Trophoblast cell (in vitro differentiated cells and primary cell): ENCODE data around the gene LPCAT2.
"Not testable (repeated sequence)": the region's sequence is repeated elsewhere in the genome, so short reads cannot be mapped to it uniquely, and the experiment has no call there.

Experiments
- DNase-seq, 2 donors: peaks; one replicate each; pipeline ENCODE4 v3.0.0-alpha.2; 2016
- H2AFZ ChIP-seq: 2 replicates; pipeline ENCODE4 v1.6.1; 2013; ENCODE audit warnings: low read length, moderate library complexity, mild to moderate bottlenecking; ENCODE audit not compliant: insufficient read depth, poor library complexity
- H2AK5ac ChIP-seq: 2 replicates; pipeline ENCODE4 v1.6.1; 2013; ENCODE audit warnings: mild to moderate bottlenecking, low read length
- H2BK120ac ChIP-seq: 2 replicates; pipeline ENCODE4 v1.6.1; 2013; ENCODE audit warnings: low read length, mild to moderate bottlenecking, moderate library complexity; ENCODE audit not compliant: insufficient read depth, poor library complexity
- H2BK12ac ChIP-seq: 2 replicates; pipeline ENCODE4 v1.6.1; 2013; ENCODE audit warnings: mild to moderate bottlenecking, low read length, moderate library complexity
- H2BK5ac ChIP-seq: 2 replicates; pipeline ENCODE4 v1.6.1; 2013; ENCODE audit warnings: low read length, low read depth, moderate library complexity, mild to moderate bottlenecking; ENCODE audit not compliant: poor library complexity
- H3K14ac ChIP-seq: 2 replicates; pipeline ENCODE4 v1.6.1; 2013; ENCODE audit warnings: mild to moderate bottlenecking, low read length
- H3K18ac ChIP-seq: 2 replicates; pipeline ENCODE4 v1.6.1; 2013; ENCODE audit warnings: mild to moderate bottlenecking, low read length
- H3K23ac ChIP-seq: 2 replicates; pipeline ENCODE4 v1.6.1; 2013; ENCODE audit warnings: low read length
- H3K27ac ChIP-seq: 2 replicates; pipeline ENCODE4 v1.5.1; 2013; ENCODE audit warnings: low read depth, mild to moderate bottlenecking, inconsistent platforms, low read length, moderate library complexity
- H3K27me3 ChIP-seq: 2 replicates; pipeline ENCODE4 v1.6.1; 2013; ENCODE audit warnings: inconsistent platforms, mild to moderate bottlenecking, low read length, moderate library complexity; ENCODE audit not compliant: insufficient read depth
- H3K36me3 ChIP-seq, 2 experiments: 1 replicate in 1 of 2; 2 replicates in 1 of 2; pipeline ENCODE4 v1.6.1; 2013; ENCODE audit warnings: low read length in 2 of 2, mild to moderate bottlenecking in 2 of 2, moderate library complexity in 1 of 2; ENCODE audit not compliant: insufficient read depth in 2 of 2, control insufficient read depth in 1 of 2
- H3K4ac ChIP-seq: 2 replicates; pipeline ENCODE4 v1.6.1; 2013; ENCODE audit warnings: low read depth, mild to moderate bottlenecking, low read length, moderate library complexity
- H3K4me1 ChIP-seq, 2 experiments: 1 replicate in 1 of 2; 2 replicates in 1 of 2; pipeline ENCODE4 v1.6.1; 2013; ENCODE audit warnings: low read length in 2 of 2, mild to moderate bottlenecking in 2 of 2, moderate library complexity in 1 of 2; ENCODE audit not compliant: insufficient read depth in 2 of 2, control insufficient read depth in 1 of 2
- H3K4me2 ChIP-seq: 2 replicates; pipeline ENCODE4 v1.6.1; 2013; ENCODE audit warnings: inconsistent platforms, mild to moderate bottlenecking, low read length, moderate library complexity
- H3K4me3 ChIP-seq: 2 replicates; pipeline ENCODE4 v1.5.1; 2013; ENCODE audit warnings: mild to moderate bottlenecking, low read depth, low read length, inconsistent platforms
- H3K79me1 ChIP-seq: one replicate; pipeline ENCODE4 v1.6.1; 2013; ENCODE audit warnings: low read length
- H3K79me2 ChIP-seq: 2 replicates; pipeline ENCODE4 v1.6.1; 2013; ENCODE audit warnings: low read length, mild to moderate bottlenecking; ENCODE audit not compliant: control insufficient read depth, insufficient read depth, poor library complexity
- H3K9ac ChIP-seq: 2 replicates; pipeline ENCODE4 v1.6.1; 2013; ENCODE audit warnings: mild to moderate bottlenecking, low read length
- H3K9me3 ChIP-seq: 2 replicates; pipeline ENCODE4 v1.6.1; 2013; ENCODE audit warnings: low read depth, mild to moderate bottlenecking, control low read depth, inconsistent platforms, low read length; ENCODE audit not compliant: insufficient read depth
- H4K12ac ChIP-seq: 2 replicates; pipeline ENCODE4 v1.6.1; 2013; ENCODE audit warnings: low read depth, mild to moderate bottlenecking, low read length, moderate library complexity
- H4K8ac ChIP-seq: 2 replicates; pipeline ENCODE4 v1.6.1; 2013; ENCODE audit warnings: low read depth, mild to moderate bottlenecking, low read length, moderate library complexity
- H4K91ac ChIP-seq: one replicate; pipeline ENCODE4 v1.6.1; 2013; ENCODE audit warnings: low read depth, mild to moderate bottlenecking, low read length, moderate library complexity
- WGBS: extraction: QIAGEN DNeasy Blood & Tissue Kit; methylation state at CpG from one replicate; pipeline ENCODE4 v1.1.7; 2013; ENCODE audit warnings: missing lambda C conversion rate; ENCODE audit not compliant: insufficient read length, insufficient coverage; ENCODE audit errors: extremely low coverage; 5-methylcytosine and 5-hydroxymethylcytosine counted together

Gene LPCAT2

GRCh38 chr16:55615071-55615470 lies 106.2 kb downstream of the LPCAT2 start:
- no peak overlapping the region for H2BK120ac ChIP-seq
- WGBS = no CpG with 5 or more reads among the region's 3 CpGs
- H3K4ac ChIP-seq = no peak overlapping the region
- no peak overlapping the region for H2BK5ac ChIP-seq
- no peak overlapping the region for H3K27ac ChIP-seq
- H3K36me3 ChIP-seq = no peaks in the 10 kb centered on the region
- H3K18ac ChIP-seq = no peak overlapping the region
- H2AK5ac ChIP-seq = no peak overlapping the region
- no peak overlapping the region for H3K4me3 ChIP-seq
- H3K4me1 ChIP-seq = no peaks in the 10 kb centered on the region
- H4K8ac ChIP-seq = no peak overlapping the region
- H4K91ac ChIP-seq = no peak overlapping the region
- no peak overlapping the region for H2BK12ac ChIP-seq
- DNase-seq = no peak
- H2AFZ ChIP-seq = no peak overlapping the region
- H3K14ac ChIP-seq = no peak overlapping the region
- no peak overlapping the region for H3K23ac ChIP-seq
- no peak overlapping the region for H4K12ac ChIP-seq
- H3K79me2 ChIP-seq = no peaks in the 10 kb centered on the region
- H3K4me2 ChIP-seq = no peak overlapping the region
- H3K27me3 ChIP-seq = no peaks in the 10 kb centered on the region
- H3K9ac ChIP-seq = no peak overlapping the region
- no peaks in the 10 kb centered on the region for H3K79me1 ChIP-seq
- peaks cover 1% of the 10 kb centered on the region for H3K9me3 ChIP-seq

- not testable (repeated sequence) for H3K18ac ChIP-seq, H2AK5ac ChIP-seq, H2BK12ac ChIP-seq, H3K36me3 ChIP-seq, DNase-seq, H3K4me1 ChIP-seq, H2BK120ac ChIP-seq, H3K79me1 ChIP-seq, H3K14ac ChIP-seq, H3K9me3 ChIP-seq, H3K4me3 ChIP-seq, H3K79me2 ChIP-seq, H3K4me2 ChIP-seq, H3K27me3 ChIP-seq, H2BK5ac ChIP-seq, H4K12ac ChIP-seq, H2AFZ ChIP-seq, H4K8ac ChIP-seq, H3K23ac ChIP-seq, H3K9ac ChIP-seq, H4K91ac ChIP-seq, H3K27ac ChIP-seq, H3K4ac ChIP-seq
- no CpG with 5 or more reads among the region's 11 CpGs for WGBS
Measured at GRCh38 chr16:55615670-55616069, 106.8 kb downstream of the LPCAT2 start.

- Histone ChIP-seq H3K9ac (no peak overlapping the region), H2BK12ac (no peak overlapping the region), H3K79me1 (no peaks in the 10 kb centered on the region), H3K4me2 (no peak overlapping the region), H2BK5ac (no peak overlapping the region), H3K4me1 (no peaks in the 10 kb centered on the region), H2AFZ (no peak overlapping the region), H4K8ac (no peak overlapping the region), H3K23ac (no peak overlapping the region), H4K12ac (no peak overlapping the region), H3K4ac (no peak overlapping the region), H3K36me3 (no peaks in the 10 kb centered on the region), H3K27ac (no peak overlapping the region), H3K18ac (no peak overlapping the region), H3K14ac (no peak overlapping the region), H3K9me3 (no peaks in the 10 kb centered on the region), H4K91ac (no peak overlapping the region), H3K4me3 (no peak overlapping the region), H2AK5ac (no peak overlapping the region), H2BK120ac (no peak overlapping the region), H3K79me2 (no peaks in the 10 kb centered on the region), H3K27me3 (no peaks in the 10 kb centered on the region)
- no peak for DNase-seq
Measured at GRCh38 chr16:55621771-55622170, 112.9 kb downstream of the LPCAT2 start.

- Histone ChIP-seq H3K4me2 (no peak overlapping the region), H2AFZ (no peak overlapping the region), H3K4me1 (no peaks in the 10 kb centered on the region), H4K91ac (no peak overlapping the region), H3K23ac (no peak overlapping the region), H2AK5ac (no peak overlapping the region), H4K8ac (no peak overlapping the region), H3K9ac (no peak overlapping the region), H4K12ac (no peak overlapping the region), H3K9me3 (no peaks in the 10 kb centered on the region), H3K79me2 (no peaks in the 10 kb centered on the region), H3K36me3 (no peaks in the 10 kb centered on the region), H3K27ac (no peak overlapping the region), H3K4ac (no peak overlapping the region), H2BK5ac (no peak overlapping the region), H3K18ac (no peak overlapping the region), H3K79me1 (no peaks in the 10 kb centered on the region), H2BK120ac (no peak overlapping the region), H3K14ac (no peak overlapping the region), H3K27me3 (no peaks in the 10 kb centered on the region), H2BK12ac (no peak overlapping the region), H3K4me3 (no peak overlapping the region)
- no peak for DNase-seq
- no CpG with 5 or more reads among the region's 3 CpGs for WGBS
Measured at GRCh38 chr16:55622272-55622671, 113.4 kb downstream of the LPCAT2 start.
